COLO668 (cell line): Measurements from ENCODE around the gene LRRC37A2.
"Not testable (repeated sequence)": the region's sequence is repeated elsewhere in the genome, so short reads cannot be mapped to it uniquely, and the experiment has no call there.

Experiments used
- DNase-seq: peaks from one replicate; lab custom pipeline; 2025; ENCODE audit not compliant: unreplicated experiment; lab: John Stamatoyannopoulos, UW

The LRRC37A2 gene

GRCh38 chr17:46591332-46591731, 79.1 kb downstream of the LRRC37A2 start:
- not testable (repeated sequence) for DNase-seq

GRCh38 chr17:46598344-46598931, 86.2 kb downstream of the LRRC37A2 start:
- DNase-seq: not testable (repeated sequence)

- not testable (repeated sequence) for DNase-seq
These were observed 88.5 kb downstream of the LRRC37A2 start for GRCh38 chr17:46600767-46601166.

GRCh38 chr17:46603125-46603524, 90.9 kb downstream of the LRRC37A2 start:
- DNase-seq: not testable (repeated sequence)
